ENCODE data around the gene ILDR2. TPM values are rescaled to one million over a fixed set of nuclear protein-coding genes. Genes with fewer than 3 reads are reported as not detected.

The ILDR2 gene
- total RNA-seq, 1 donor from 2014 or later, result 2.7 TPM

DNA sequence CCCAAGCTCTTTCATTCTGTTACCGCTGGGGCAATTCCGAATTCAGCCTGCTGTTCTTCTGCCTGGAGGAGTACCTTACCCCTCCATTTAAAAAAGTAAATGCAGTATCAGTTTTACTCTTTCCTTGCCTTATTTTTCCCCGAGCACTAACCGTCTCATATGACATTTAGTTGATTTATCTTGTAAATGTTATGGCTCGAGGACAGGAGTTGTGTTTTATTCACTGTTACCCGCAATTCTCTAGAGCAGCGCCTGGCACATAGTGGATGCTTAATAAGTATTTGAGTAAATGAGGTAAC lies 98.9 kb downstream of the ILDR2 start:
- TF ChIP-seq, protein P1, sequence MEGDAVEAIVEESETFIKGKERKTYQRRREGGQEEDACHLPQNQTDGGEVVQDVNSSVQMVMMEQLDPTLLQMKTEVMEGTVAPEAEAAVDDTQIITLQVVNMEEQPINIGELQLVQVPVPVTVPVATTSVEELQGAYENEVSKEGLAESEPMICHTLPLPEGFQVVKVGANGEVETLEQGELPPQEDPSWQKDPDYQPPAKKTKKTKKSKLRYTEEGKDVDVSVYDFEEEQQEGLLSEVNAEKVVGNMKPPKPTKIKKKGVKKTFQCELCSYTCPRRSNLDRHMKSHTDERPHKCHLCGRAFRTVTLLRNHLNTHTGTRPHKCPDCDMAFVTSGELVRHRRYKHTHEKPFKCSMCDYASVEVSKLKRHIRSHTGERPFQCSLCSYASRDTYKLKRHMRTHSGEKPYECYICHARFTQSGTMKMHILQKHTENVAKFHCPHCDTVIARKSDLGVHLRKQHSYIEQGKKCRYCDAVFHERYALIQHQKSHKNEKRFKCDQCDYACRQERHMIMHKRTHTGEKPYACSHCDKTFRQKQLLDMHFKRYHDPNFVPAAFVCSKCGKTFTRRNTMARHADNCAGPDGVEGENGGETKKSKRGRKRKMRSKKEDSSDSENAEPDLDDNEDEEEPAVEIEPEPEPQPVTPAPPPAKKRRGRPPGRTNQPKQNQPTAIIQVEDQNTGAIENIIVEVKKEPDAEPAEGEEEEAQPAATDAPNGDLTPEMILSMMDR (IDR thresholded peaks at IDR 0.05), result peak; percentile 54
- Mint-ChIP-seq H3K36me3 (ENCODE audit: low read depth) (peaks cover 2% of the 10 kb centered on the region), H3K4me1 (ENCODE audit: low read depth) (peaks cover 29% of the 10 kb centered on the region), H3K27me3 (ENCODE audit: low read depth) (peaks cover 1% of the 10 kb centered on the region), H3K9me3 (ENCODE audit: low read depth) (no peaks in the 10 kb centered on the region), H3K27ac (ENCODE audit: unreplicated experiment) (peak overlapping the region; percentile 97), H3K4me3 (ENCODE audit: unreplicated experiment) (peak overlapping the region; percentile 92)
- no peak for DNase-seq (ENCODE audit: low spot score)

DNA sequence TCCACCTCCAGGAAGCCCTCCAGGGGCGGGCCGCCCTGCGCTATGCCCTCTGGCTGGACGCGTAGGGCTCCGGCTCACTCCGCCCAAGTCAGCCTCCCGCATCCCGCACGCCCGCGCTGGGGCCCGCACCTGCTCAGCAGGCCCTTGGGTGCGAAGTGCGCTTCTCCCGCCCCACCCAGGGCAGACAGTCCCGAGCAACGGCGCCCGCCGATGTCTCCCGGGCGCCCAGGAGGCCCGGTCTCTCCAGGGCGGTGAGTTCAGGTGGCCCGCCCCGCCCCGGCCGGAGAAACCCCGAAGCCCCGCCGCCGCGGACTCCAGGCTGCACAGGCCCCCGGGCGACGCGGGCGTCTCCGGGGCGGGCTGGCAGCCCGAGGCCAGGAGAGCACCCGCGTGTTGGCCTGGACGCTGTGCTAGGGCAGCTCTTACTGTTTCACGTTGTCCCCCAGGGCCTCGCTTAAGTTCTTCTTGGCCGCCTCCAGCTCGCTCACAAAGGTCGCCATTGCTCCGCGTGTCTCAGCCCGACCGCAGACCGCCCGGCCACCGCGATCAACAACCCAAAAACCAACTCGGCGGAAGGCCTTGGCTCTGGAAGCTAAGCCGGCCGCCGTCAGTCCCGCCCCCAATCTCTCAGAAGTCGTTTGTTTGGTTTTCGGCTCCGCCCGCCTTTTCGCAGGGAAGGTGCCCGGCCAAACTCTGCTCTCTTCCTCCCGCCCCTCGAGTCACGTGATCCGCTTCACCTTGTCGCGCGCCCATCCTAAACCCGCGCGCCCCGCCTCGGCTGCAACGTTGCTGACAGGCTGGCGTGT lies 99.4 kb downstream of the ILDR2 start, which contains the start of gene TADA1:
TSS of gene TADA1 (minus strand) at position 531 of the 806 bp plus-strand sequence. CDS start at position 500, 31 bp downstream.
- peaks cover 34% of the 10 kb centered on the region for H3K4me1 Mint-ChIP-seq (ENCODE audit: low read depth)
- peaks cover 2% of the 10 kb centered on the region for H3K36me3 Mint-ChIP-seq (ENCODE audit: low read depth)
- H3K4me3 Mint-ChIP-seq (ENCODE audit: unreplicated experiment), result peak within 1 kb of the TSS; percentile 92
- no peaks in the 10 kb centered on the region for H3K9me3 Mint-ChIP-seq (ENCODE audit: low read depth)
- peak within 1 kb of the TSS; percentile 97 for H3K27ac Mint-ChIP-seq (ENCODE audit: unreplicated experiment)
- DNase-seq (ENCODE audit: low spot score), result peak; percentile 100
- H3K27me3 Mint-ChIP-seq (ENCODE audit: low read depth), result no peaks in the 10 kb centered on the region
- TF ChIP-seq, protein P1 (IDR thresholded peaks at IDR 0.05), result no peak

DNA sequence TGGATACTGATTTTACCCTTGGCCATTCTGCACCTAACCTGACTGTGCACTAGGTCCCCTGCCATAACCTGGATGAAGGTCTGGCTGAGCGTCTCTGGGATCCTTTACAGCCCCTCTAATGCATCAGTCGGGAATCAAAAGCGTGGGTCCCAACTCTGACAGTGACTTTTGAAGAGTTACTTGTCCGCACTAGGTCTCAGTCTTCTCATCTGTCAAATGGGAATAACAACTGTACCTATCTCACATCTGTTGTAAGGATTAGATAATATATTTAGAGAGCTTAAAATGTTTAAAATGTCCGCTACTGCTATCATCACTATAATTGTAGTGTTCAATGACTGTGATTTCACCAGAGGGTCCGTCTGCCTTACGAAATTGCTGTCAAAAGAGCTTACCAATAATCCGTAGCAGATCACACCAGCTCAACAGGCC lies 100.0 kb downstream of the ILDR2 start:
- H3K27me3 Mint-ChIP-seq (ENCODE audit: low read depth), result no peaks in the 10 kb centered on the region
- peak overlapping the region; percentile 79 for H3K27ac Mint-ChIP-seq (ENCODE audit: unreplicated experiment)
- TF ChIP-seq, protein P1 (IDR thresholded peaks at IDR 0.05), result no peak
- peaks cover 2% of the 10 kb centered on the region for H3K36me3 Mint-ChIP-seq (ENCODE audit: low read depth)
- peaks cover 36% of the 10 kb centered on the region for H3K4me1 Mint-ChIP-seq (ENCODE audit: low read depth)
- H3K4me3 Mint-ChIP-seq (ENCODE audit: unreplicated experiment), result peak overlapping the region; percentile 92
- DNase-seq (ENCODE audit: low spot score), result no peak
- no peaks in the 10 kb centered on the region for H3K9me3 Mint-ChIP-seq (ENCODE audit: low read depth)

DNA sequence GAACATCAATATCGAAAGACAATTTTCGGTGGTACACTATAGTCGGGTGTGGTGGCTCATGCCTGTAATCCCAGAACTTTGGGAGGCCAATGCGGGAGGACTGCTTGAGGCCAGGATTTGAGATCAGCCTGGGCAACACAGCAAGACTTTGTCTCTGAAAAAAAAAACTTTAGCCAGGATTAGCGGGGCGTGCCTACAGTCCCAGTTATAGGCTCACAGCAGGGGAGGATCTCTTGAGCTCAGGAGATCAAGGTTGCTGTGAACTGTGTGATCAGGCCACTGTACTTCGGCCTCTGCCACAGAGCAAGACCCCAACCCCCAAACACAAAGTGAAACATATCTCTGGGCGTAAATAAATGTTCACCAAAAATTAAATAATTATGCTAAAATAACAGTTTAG lies 100.9 kb downstream of the ILDR2 start:
- Mint-ChIP-seq H3K9me3 (ENCODE audit: low read depth) (no peaks in the 10 kb centered on the region), H3K27me3 (ENCODE audit: low read depth) (no peaks in the 10 kb centered on the region), H3K4me3 (ENCODE audit: unreplicated experiment) (no peak overlapping the region), H3K36me3 (ENCODE audit: low read depth) (peaks cover 2% of the 10 kb centered on the region), H3K4me1 (ENCODE audit: low read depth) (peaks cover 39% of the 10 kb centered on the region), H3K27ac (ENCODE audit: unreplicated experiment) (no peak overlapping the region)
- TF ChIP-seq, protein P1 (IDR thresholded peaks at IDR 0.05), result no peak
- no peak for DNase-seq (ENCODE audit: low spot score)

DNA sequence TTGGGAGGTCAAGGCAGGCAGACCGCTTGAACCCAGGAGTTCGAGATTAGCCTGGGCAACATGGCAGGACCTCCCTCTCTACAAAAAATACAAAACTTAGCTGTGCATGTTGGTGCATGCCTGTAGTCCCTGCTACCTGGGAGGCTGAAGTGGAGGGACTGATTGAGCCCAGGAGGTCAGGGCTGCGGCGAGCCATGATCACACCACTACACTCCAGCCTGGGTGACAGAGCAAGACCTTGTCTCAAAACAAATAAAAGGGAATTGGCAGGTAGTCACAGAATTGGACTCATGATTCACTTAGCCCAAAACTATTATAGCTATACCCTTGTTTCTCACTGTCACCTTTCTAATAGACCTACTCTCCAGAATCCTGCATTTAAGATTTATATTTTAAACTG lies 104.8 kb downstream of the ILDR2 start:
- DNase-seq (ENCODE audit: low spot score), result no peak
- TF ChIP-seq, protein P1 (IDR thresholded peaks at IDR 0.05), result no peak
- Mint-ChIP-seq H3K27me3 (ENCODE audit: low read depth) (no peaks in the 10 kb centered on the region), H3K4me1 (ENCODE audit: low read depth) (peaks cover 41% of the 10 kb centered on the region), H3K27ac (ENCODE audit: unreplicated experiment) (no peak overlapping the region), H3K4me3 (ENCODE audit: unreplicated experiment) (no peak overlapping the region), H3K36me3 (ENCODE audit: low read depth) (peaks cover 4% of the 10 kb centered on the region), H3K9me3 (ENCODE audit: low read depth) (no peaks in the 10 kb centered on the region)
